Neural crest cell (in vitro differentiated cells): ENCODE data around the gene TERB1. TPM values are rescaled to one million over a fixed set of nuclear protein-coding genes. Genes with fewer than 3 reads are reported as not detected.

ENCODE experiments used
- DNase-seq: peaks from one replicate; pipeline ENCODE4 v3.0.0; 2021; ENCODE audit warnings: low read depth, mixed read lengths, low spot score
- H3K27ac Mint-ChIP-seq: one replicate; pipeline ENCODE4 v1.8.0; 2021; ENCODE audit warnings: mild to moderate bottlenecking, mixed read lengths; ENCODE audit not compliant: unreplicated experiment
- H3K27me3 Mint-ChIP-seq: 2 replicates; pipeline ENCODE4 v1.8.0; 2021; ENCODE audit warnings: low read depth, mild to moderate bottlenecking, mixed read lengths
- H3K36me3 Mint-ChIP-seq: 2 replicates; pipeline ENCODE4 v1.8.0; 2021; ENCODE audit warnings: low read depth, mild to moderate bottlenecking, mixed read lengths
- H3K4me1 Mint-ChIP-seq: 2 replicates; pipeline ENCODE4 v1.8.0; 2021; ENCODE audit warnings: mixed read lengths
- H3K4me3 Mint-ChIP-seq: one replicate; pipeline ENCODE4 v1.8.0; 2021; ENCODE audit warnings: mild to moderate bottlenecking, mixed read lengths
- H3K9me3 Mint-ChIP-seq: 2 replicates; pipeline ENCODE4 v1.8.0; 2021; ENCODE audit warnings: mixed read lengths
- total RNA-seq: library from RNA; stranded (reverse); gene quantifications from 2 replicates; pipeline ENCODE4 v1.2.1, GENCODE V29; 2021
- TF ChIP-seq, protein P1 (sequence below): fragments of 200-600 bp; sonication (generic); conservative IDR thresholded peaks from 2 replicates; pipeline ENCODE4 v1.5.0; 2021; ENCODE audit warnings: antibody characterized with exemption, mild to moderate bottlenecking

The TERB1 gene
- total RNA-seq, 1 donor from 2014 or later, result 0.26 TPM

DNA sequence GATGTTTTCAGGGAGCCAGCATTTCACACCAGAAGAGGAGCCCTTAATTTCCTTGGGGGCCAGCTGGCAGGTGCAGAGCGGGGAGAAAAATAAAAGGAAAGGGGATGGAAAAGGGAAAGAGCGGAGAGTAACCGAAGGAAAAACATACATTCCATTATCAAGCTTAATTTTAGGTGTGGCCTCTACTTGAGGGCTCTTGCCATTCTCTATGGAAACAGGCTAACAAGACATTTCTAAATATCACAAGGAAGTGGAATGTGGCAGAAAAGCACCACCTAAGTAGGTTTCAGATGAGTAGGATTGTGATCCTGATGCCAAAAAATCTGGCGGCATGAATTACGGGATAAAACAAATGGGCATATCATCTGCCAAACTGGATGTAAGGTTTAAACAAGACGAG, 49.0 kb downstream of the TERB1 start:
- Mint-ChIP-seq H3K4me1 (peaks cover 32% of the 10 kb centered on the region), H3K36me3 (peaks cover 6% of the 10 kb centered on the region), H3K4me3 (peak overlapping the region; percentile 78), H3K27ac (no peak overlapping the region), H3K9me3 (no peaks in the 10 kb centered on the region), H3K27me3 (peaks cover 17% of the 10 kb centered on the region)
- TF ChIP-seq, protein P1, sequence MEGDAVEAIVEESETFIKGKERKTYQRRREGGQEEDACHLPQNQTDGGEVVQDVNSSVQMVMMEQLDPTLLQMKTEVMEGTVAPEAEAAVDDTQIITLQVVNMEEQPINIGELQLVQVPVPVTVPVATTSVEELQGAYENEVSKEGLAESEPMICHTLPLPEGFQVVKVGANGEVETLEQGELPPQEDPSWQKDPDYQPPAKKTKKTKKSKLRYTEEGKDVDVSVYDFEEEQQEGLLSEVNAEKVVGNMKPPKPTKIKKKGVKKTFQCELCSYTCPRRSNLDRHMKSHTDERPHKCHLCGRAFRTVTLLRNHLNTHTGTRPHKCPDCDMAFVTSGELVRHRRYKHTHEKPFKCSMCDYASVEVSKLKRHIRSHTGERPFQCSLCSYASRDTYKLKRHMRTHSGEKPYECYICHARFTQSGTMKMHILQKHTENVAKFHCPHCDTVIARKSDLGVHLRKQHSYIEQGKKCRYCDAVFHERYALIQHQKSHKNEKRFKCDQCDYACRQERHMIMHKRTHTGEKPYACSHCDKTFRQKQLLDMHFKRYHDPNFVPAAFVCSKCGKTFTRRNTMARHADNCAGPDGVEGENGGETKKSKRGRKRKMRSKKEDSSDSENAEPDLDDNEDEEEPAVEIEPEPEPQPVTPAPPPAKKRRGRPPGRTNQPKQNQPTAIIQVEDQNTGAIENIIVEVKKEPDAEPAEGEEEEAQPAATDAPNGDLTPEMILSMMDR, result no peak
- DNase-seq, result no peak

DNA sequence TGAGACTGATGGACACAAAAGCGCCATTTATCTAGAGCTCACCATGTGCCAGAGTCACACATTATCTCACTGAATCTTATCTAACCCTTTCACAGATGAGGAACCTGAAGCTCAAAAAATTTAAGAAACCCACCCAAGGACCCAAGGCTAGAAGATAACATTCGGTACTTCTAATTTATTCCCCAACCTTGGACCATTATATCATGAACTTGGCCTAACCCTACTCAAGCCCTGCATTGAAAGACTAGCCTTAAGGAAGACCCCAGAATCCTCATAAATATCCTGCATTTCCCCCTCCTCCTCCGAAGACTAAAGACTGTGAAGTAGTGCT, 49.4 kb downstream of the TERB1 start:
- Mint-ChIP-seq H3K27me3 (peaks cover 17% of the 10 kb centered on the region), H3K4me1 (peaks cover 32% of the 10 kb centered on the region), H3K9me3 (no peaks in the 10 kb centered on the region), H3K36me3 (peaks cover 6% of the 10 kb centered on the region), H3K4me3 (peak overlapping the region; percentile 78), H3K27ac (peak overlapping the region; percentile 96)
- no peak for DNase-seq
- TF ChIP-seq, protein P1, result no peak

DNA sequence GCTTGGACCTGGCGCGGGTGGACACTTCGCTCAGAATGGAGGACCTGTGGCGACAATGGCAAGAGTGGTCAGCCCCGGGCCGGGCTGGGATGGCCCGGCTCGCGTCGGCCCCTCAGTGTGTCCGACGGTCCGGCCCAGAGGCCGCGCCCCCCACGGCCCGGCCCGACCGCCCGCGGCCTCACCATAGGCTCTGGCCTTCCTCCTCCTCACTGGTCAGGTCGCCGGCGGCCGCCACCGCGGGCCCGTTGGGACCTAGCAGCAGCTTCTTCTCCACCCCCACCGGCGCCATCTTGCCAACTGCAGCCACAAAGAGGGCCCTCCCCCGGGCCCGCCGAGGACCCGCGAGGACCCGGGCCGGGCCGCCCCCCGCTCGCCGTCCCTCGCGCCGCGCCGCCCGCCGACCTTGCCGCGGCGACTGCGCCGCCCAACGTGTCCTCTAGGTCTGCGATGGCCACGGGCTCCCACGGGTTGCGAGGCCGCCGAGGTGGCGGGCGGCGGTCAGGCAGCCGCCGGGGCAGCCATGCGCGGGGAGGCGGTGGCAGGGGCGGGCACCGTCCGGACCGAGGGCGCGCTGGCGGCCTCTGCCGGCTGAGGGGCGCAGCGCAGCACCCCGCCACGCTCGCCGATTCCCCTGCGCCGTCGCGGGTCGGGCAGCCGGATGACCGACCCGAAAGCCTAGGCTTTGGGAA, 49.9 kb downstream of the TERB1 start, which contains the start of gene DYNC1LI2:
DYNC1LI2 (minus strand) TSS at position 307 of the 689 bp plus-strand sequence; CDS start at position 289, 18 bp downstream.
- Mint-ChIP-seq H3K36me3 (peaks cover 6% of the 10 kb centered on the region), H3K27ac (peak within 1 kb of the TSS; percentile 96), H3K4me1 (peaks cover 32% of the 10 kb centered on the region), H3K4me3 (peak within 1 kb of the TSS; percentile 94), H3K27me3 (peaks cover 12% of the 10 kb centered on the region), H3K9me3 (no peaks in the 10 kb centered on the region)
- TF ChIP-seq, protein P1, result peak; percentile 80
- DNase-seq, result peak; percentile 83

DNA sequence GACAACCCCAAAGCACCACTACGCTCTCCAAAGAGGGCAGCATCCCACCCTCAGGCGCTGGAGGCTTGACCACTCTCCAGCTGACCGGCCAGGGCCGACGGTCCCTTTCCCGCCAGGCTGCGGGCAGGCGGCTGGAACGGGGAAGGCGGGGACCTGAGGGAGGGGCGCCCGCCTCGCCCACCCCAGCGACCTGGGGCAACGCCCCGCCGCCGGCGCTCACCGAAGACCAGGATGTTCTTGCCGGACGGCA, 50.4 kb downstream of the TERB1 start:
- Mint-ChIP-seq H3K27me3 (peaks cover 8% of the 10 kb centered on the region), H3K4me3 (peak overlapping the region; percentile 94), H3K9me3 (no peaks in the 10 kb centered on the region), H3K36me3 (peaks cover 9% of the 10 kb centered on the region), H3K4me1 (peaks cover 32% of the 10 kb centered on the region), H3K27ac (peak overlapping the region; percentile 92)
- TF ChIP-seq, protein P1, result no peak
- DNase-seq, result peak; percentile 34

DNA sequence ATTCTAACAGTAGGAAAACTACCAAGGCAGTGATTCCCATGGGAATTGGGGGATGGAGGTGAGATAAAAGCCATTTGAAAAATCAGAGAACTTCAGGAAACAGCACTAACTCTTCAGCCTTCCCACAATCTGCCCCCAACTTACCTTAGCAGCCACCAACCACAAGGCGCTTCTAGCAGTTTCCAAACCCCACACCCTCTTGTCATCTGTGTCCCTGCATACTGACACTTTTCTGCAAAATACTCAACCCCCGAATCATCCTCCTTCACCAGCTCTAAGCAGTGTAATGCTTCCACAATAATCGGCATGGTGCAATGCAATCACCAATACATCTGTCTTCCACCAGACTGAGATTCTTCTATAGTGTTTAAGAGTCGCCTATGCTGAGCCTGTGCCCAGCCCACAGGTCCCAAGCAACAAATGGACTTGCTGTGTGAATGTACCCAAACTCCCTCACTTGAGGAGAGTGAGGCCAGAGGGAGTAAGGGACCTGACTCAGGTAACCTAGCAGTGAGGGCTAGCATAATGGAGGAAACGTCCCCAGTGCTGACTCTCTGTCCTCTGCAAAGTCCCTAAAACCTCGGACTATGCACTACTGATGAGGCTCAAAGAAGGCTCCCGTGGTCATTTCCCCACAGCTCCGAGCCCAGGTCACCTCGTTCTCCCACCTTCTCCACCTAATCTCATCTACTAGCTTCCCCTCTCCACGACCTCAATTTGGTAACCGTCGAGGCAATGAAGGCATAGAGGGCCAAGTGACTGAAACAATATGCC, 50.9 kb downstream of the TERB1 start:
- H3K27me3 Mint-ChIP-seq, result peaks cover 6% of the 10 kb centered on the region
- no peak for DNase-seq
- peak overlapping the region; percentile 92 for H3K27ac Mint-ChIP-seq
- H3K9me3 Mint-ChIP-seq, result no peaks in the 10 kb centered on the region
- H3K4me1 Mint-ChIP-seq, result peaks cover 32% of the 10 kb centered on the region
- H3K36me3 Mint-ChIP-seq, result peaks cover 9% of the 10 kb centered on the region
- H3K4me3 Mint-ChIP-seq, result peak overlapping the region; percentile 94
- TF ChIP-seq, protein P1, result no peak
